Smooth muscle cell of the pulmonary artery (primary cell): Measurements from ENCODE around the gene DEFB108B. TPM values are rescaled to one million over a fixed set of nuclear protein-coding genes. Genes with fewer than 3 reads are reported as not detected.

Source experiments
- total RNA-seq: library from RNA; depleted of rRNA; stranded (reverse); fragments of >200 nt; gene quantifications from 2 replicates; pipeline ENCODE4 v1.2.3, GENCODE V29; 2014

The DEFB108B gene, protein sequence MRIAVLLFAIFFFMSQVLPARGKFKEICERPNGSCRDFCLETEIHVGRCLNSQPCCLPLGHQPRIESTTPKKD
- not detected in 2 replicates for total RNA-seq

DNA sequence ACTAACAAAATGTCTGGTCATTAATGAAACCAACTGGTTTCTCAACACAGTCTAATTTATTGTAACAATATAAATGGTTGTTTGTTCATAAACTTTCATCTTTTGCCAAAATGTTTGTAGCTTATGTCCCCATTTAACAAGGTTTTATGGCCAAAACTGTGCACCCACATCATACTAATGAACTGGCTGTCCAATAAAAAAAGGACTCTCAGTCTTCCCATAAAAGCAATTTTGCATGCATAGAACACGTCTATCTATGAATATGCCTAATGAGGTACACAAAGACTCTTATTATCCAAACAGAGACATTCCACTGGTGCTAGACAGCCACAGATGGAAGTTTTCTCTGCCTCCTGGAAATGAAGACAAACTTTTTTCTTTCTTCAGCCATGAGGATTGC, at the start of gene DEFB108B:
DEFB108B (plus strand) TSS at position 390 of the 400 bp plus-strand sequence; CDS start at position 390, 0 bp downstream.

DNA sequence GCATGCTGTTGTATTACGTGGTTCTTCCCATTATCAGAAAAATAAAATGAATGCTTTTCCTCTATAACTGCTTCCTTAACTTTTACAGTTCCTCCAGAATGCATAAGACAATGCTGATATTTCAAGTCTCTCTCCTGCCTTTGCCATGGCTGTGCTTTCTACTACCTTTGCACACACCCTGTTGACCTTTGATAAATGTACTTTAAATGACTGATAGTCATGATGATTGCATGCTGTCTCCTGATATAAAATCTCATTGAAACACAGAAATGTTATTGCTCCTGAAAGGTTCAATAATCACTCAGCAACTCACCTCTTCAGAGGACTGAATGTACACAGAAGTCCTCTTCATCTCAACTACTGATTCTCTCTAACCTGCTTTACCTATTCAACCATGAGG, 45.1 kb downstream of the DEFB108B start, which contains the start of gene DEFB131B:
DEFB131B (plus strand) TSS at position 395 of the 400 bp plus-strand sequence; CDS start at position 395, 0 bp downstream.

Other genes starting within 250 kb of the DEFB108B start
- not detected in 2 replicates for gene DEFB131B, start 45.3 kb downstream of the DEFB108B start, total RNA-seq
- gene XNDC1N, start 95.4 kb downstream of the DEFB108B start, total RNA-seq: 6.5 and 7.2 TPM in 2 replicates
- 42.7 and 49.9 TPM in 2 replicates for gene RNF121, start 95.8 kb downstream of the DEFB108B start, total RNA-seq
- gene IL18BP, start 165.7 kb downstream of the DEFB108B start, total RNA-seq: 2.5 and 4.4 TPM in 2 replicates
- gene NUMA1, start 247.3 kb downstream of the DEFB108B start, total RNA-seq: 168 and 206 TPM in 2 replicates
- 6.1 and 6.5 TPM in 2 replicates for gene LRRC51, start 247.7 kb downstream of the DEFB108B start, total RNA-seq